GM12878 (cell line): ENCODE data around the gene GABRP.

Source experiments
- CTCF ChIP-seq, 3 experiments: IDR thresholded peaks in 2 of 3; conservative IDR thresholded peaks in 1 of 3; 2 replicates each; pipeline ENCODE4 v1.5.1; 2011; ENCODE audit warnings: low read depth in 3 of 3, low read length in 3 of 3, mild to moderate bottlenecking in 3 of 3, control low read depth in 2 of 3, moderate library complexity in 2 of 3, inconsistent platforms in 1 of 3, mixed read lengths in 1 of 3; ENCODE audit not compliant: control insufficient read depth in 2 of 3, insufficient read depth in 1 of 3; ENCODE audit errors: extremely low read depth in 1 of 3
- FOXM1 ChIP-seq: IDR thresholded peaks from 2 replicates; pipeline ENCODE4 v1.6.1; 2012; ENCODE audit warnings: low read depth, mild to moderate bottlenecking, inconsistent platforms, low read length, moderate library complexity
- POLR2A ChIP-seq: IDR thresholded peaks from 2 replicates; pipeline ENCODE4 v1.6.1; 2011; ENCODE audit warnings: low read depth, mild to moderate bottlenecking, low read length

GRCh38 chr5:170792878-170793277 lies 9.4 kb downstream of the GABRP start:
- TF ChIP-seq CTCF (IDR thresholded peaks at IDR 0.05 in 2 of 3, conservative IDR thresholded peaks at IDR 0.05 in 1 of 3; ENCODE audit: control insufficient read depth in 2 of 3, extremely low read depth in 1 of 3, insufficient read depth in 1 of 3, low read depth in 3 of 3, low read length in 3 of 3), result no peak
- no peak for TF ChIP-seq FOXM1
- no peak for TF ChIP-seq POLR2A
